Muscle layer of duodenum (tissue), 2 donors: ENCODE results near the gene IFT20.

Source experiments
- H3K27ac ChIP-seq: one replicate; pipeline ENCODE4 v1.7.0; 2013; ENCODE audit warnings: mild to moderate bottlenecking, low read length
- H3K27me3 ChIP-seq: one replicate; pipeline ENCODE4 v1.7.0; 2013; ENCODE audit warnings: low read depth, mild to moderate bottlenecking, control low read depth, low read length
- H3K36me3 ChIP-seq, 2 donors: one replicate each; pipeline ENCODE4 v1.7.0; 2013; ENCODE audit warnings: low read length in 2 of 2, control low read depth in 1 of 2, mild to moderate bottlenecking in 1 of 2; ENCODE audit not compliant: insufficient read depth in 2 of 2, control insufficient read depth in 1 of 2
- H3K4me1 ChIP-seq, 2 donors: one replicate each; pipeline ENCODE4 v1.7.0; 2013; ENCODE audit warnings: low read length in 2 of 2, mild to moderate bottlenecking in 2 of 2, control low read depth in 1 of 2, moderate library complexity in 1 of 2; ENCODE audit not compliant: insufficient read depth in 2 of 2, control insufficient read depth in 1 of 2
- H3K4me3 ChIP-seq, 2 donors: one replicate each; pipeline ENCODE4 v1.7.0; 2013; ENCODE audit warnings: low read length in 2 of 2, low read depth in 1 of 2, mild to moderate bottlenecking in 1 of 2
- H3K9me3 ChIP-seq, 2 donors: one replicate each; pipeline ENCODE4 v1.7.0; 2013; ENCODE audit warnings: low read length in 2 of 2, control low read depth in 1 of 2, mild to moderate bottlenecking in 1 of 2; ENCODE audit not compliant: control insufficient read depth in 1 of 2
- donor health status: healthy.

IFT20 gene

GRCh38 chr17:28318759-28319597, 16.3 kb downstream of the IFT20 start, which contains the start of gene TMEM97:
TSS of gene TMEM97 (plus strand) at chr17:28319200. CDS start at chr17:28319240, 40 bp downstream.
- H3K27me3 ChIP-seq: no peaks in the 10 kb centered on the region
- H3K9me3 ChIP-seq: no peaks in the 10 kb centered on the region
- peak within 1 kb of the TSS; percentile 31 for H3K27ac ChIP-seq
- H3K4me1 ChIP-seq: peaks cover 6 to 21% of the 10 kb centered on the region in 2 donors
- peak within 1 kb of the TSS; percentile 71 for H3K4me3 ChIP-seq
- no peaks in the 10 kb centered on the region for H3K36me3 ChIP-seq

GRCh38 chr17:28317966-28318758, 17.1 kb downstream of the IFT20 start:
- H3K27me3 ChIP-seq: no peaks in the 10 kb centered on the region
- no peaks in the 10 kb centered on the region for H3K36me3 ChIP-seq
- peak overlapping the region; percentile 39 to 71 for H3K4me3 ChIP-seq
- no peak overlapping the region for H3K27ac ChIP-seq
- H3K9me3 ChIP-seq: no peaks in the 10 kb centered on the region
- peaks cover 6 to 21% of the 10 kb centered on the region in 2 donors for H3K4me1 ChIP-seq

GRCh38 chr17:28317099-28317965, 17.9 kb downstream of the IFT20 start:
- no peak overlapping the region for H3K27ac ChIP-seq
- peaks cover 6 to 21% of the 10 kb centered on the region in 2 donors for H3K4me1 ChIP-seq
- H3K4me3 ChIP-seq: peak overlapping the region in 1 of 2 donors; percentile 71
- H3K27me3 ChIP-seq: no peaks in the 10 kb centered on the region
- no peaks in the 10 kb centered on the region for H3K9me3 ChIP-seq
- H3K36me3 ChIP-seq: no peaks in the 10 kb centered on the region

GRCh38 chr17:28315846-28316705, 19.2 kb downstream of the IFT20 start:
- Histone ChIP-seq H3K9me3 (no peaks in the 10 kb centered on the region), H3K36me3 (no peaks in the 10 kb centered on the region), H3K4me3 (no peak overlapping the region), H3K27ac (no peak overlapping the region), H3K27me3 (no peaks in the 10 kb centered on the region), H3K4me1 (peaks cover 6 to 21% of the 10 kb centered on the region in 2 donors)

GRCh38 chr17:28313841-28314240, 21.4 kb downstream of the IFT20 start:
- Histone ChIP-seq H3K4me3 (no peak overlapping the region), H3K27ac (no peak overlapping the region)

GRCh38 chr17:28306954-28307401, 28.3 kb downstream of the IFT20 start:
- Histone ChIP-seq H3K27me3 (peaks cover 8% of the 10 kb centered on the region), H3K4me1 (no peaks in the 10 kb centered on the region), H3K4me3 (no peak overlapping the region), H3K36me3 (no peaks in the 10 kb centered on the region), H3K9me3 (no peaks in the 10 kb centered on the region), H3K27ac (no peak overlapping the region)

More at GRCh38 chr17:28313841-28314240, 21.4 kb downstream of the IFT20 start:
- Histone ChIP-seq H3K36me3 (no peaks in the 10 kb centered on the region), H3K27me3 (no peaks in the 10 kb centered on the region), H3K9me3 (no peaks in the 10 kb centered on the region), H3K4me1 (peaks cover 0 to 10% of the 10 kb centered on the region in 2 donors)

- no peak overlapping the region for H3K4me3 ChIP-seq
- H3K9me3 ChIP-seq: no peaks in the 10 kb centered on the region
- no peaks in the 10 kb centered on the region for H3K36me3 ChIP-seq
- no peak overlapping the region for H3K27ac ChIP-seq
- no peaks in the 10 kb centered on the region for H3K4me1 ChIP-seq
- H3K27me3 ChIP-seq: no peaks in the 10 kb centered on the region
These were observed 36.8 kb downstream of the IFT20 start for GRCh38 chr17:28298449-28298848.

GRCh38 chr17:28295677-28296578, 39.3 kb downstream of the IFT20 start:
- H3K27ac ChIP-seq: no peak overlapping the region
- no peaks in the 10 kb centered on the region for H3K9me3 ChIP-seq
- H3K4me1 ChIP-seq: no peaks in the 10 kb centered on the region
- H3K36me3 ChIP-seq: no peaks in the 10 kb centered on the region
- no peaks in the 10 kb centered on the region for H3K27me3 ChIP-seq
- no peak overlapping the region for H3K4me3 ChIP-seq

GRCh38 chr17:28293994-28294393, 41.3 kb downstream of the IFT20 start:
- Histone ChIP-seq H3K4me1 (no peaks in the 10 kb centered on the region), H3K9me3 (no peaks in the 10 kb centered on the region), H3K27ac (no peak overlapping the region), H3K27me3 (no peaks in the 10 kb centered on the region), H3K36me3 (no peaks in the 10 kb centered on the region), H3K4me3 (no peak overlapping the region)
